IMR-90 (cell line): Measurements from ENCODE around the gene BICD1. TPM values are rescaled to one million over a fixed set of nuclear protein-coding genes. Genes with fewer than 3 reads are reported as not detected.

ENCODE experiments used
- ATAC-seq: fragments of 200-7000 bp; cut with Tn5 transposase; 2 replicates; pipeline ENCODE4 v1.9.1; 2020; ENCODE audit warnings: low read depth, mild to moderate bottlenecking, moderate library complexity
- BruUV-seq: library from RNA; stranded (reverse); fragments of 400-500 nt; replicated peaks from 2 replicates; lab custom pipeline; 2021; lab: Mats Ljungman, UMichigan
- CTCF ChIA-PET: fragments of 300-600 bp; formaldehyde crosslinking; extraction: SDS; loops from one replicate; lab custom pipeline; 2021; ENCODE audit warnings: antibody characterized with exemption; lab: Yijun Ruan, JAX
- POLR2A ChIA-PET: fragments of 300-600 bp; sonication (Branson Sonifier 250); formaldehyde crosslinking; loops from one replicate; lab custom pipeline; 2022; ENCODE audit warnings: antibody characterized with exemption; ENCODE audit not compliant: unreplicated experiment; lab: Charles Lee
- DNase-seq: peaks from one replicate; pipeline ENCODE4 v3.0.0; 2013
- H2AFZ ChIP-seq: replicated peaks from 2 replicates; pipeline ENCODE3; 2013; ENCODE audit warnings: low read length, mild to moderate bottlenecking; ENCODE audit not compliant: poor library complexity
- H2AK5ac ChIP-seq: 2 replicates; pipeline ENCODE4 v1.6.1; 2013; ENCODE audit warnings: low read depth, low read length, inconsistent platforms
- H2AK9ac ChIP-seq: replicated peaks from 2 replicates; pipeline ENCODE3; 2013; ENCODE audit warnings: mild to moderate bottlenecking, low read depth, low read length, moderate library complexity; ENCODE audit not compliant: poor library complexity
- H2BK120ac ChIP-seq: 2 replicates; pipeline ENCODE4 v1.6.1; 2013; ENCODE audit warnings: low read depth, low read length, inconsistent platforms
- H2BK15ac ChIP-seq: 3 replicates; pipeline ENCODE4 v1.6.1; 2013; ENCODE audit warnings: low read depth, low read length, inconsistent platforms
- H2BK20ac ChIP-seq: 2 replicates; pipeline ENCODE4 v1.6.1; 2013; ENCODE audit warnings: low read depth, mild to moderate bottlenecking, inconsistent platforms, low read length, moderate library complexity
- H2BK5ac ChIP-seq: 2 replicates; pipeline ENCODE4 v1.6.1; 2013; ENCODE audit warnings: mild to moderate bottlenecking, low read depth, low read length, inconsistent platforms; ENCODE audit not compliant: poor library complexity, severe bottlenecking
- H3K14ac ChIP-seq: replicated peaks from 2 replicates; pipeline ENCODE4 v1.6.1; 2013; ENCODE audit warnings: low read depth, low read length, inconsistent platforms
- H3K18ac ChIP-seq: 2 replicates; pipeline ENCODE4 v1.6.1; 2013; ENCODE audit warnings: low read depth, low read length, control low read depth
- H3K23ac ChIP-seq: 2 replicates; pipeline ENCODE4 v1.6.1; 2013; ENCODE audit warnings: low read depth, low read length, inconsistent platforms
- H3K27ac ChIP-seq: 2 replicates; pipeline ENCODE4 v1.5.1; 2013; ENCODE audit warnings: mild to moderate bottlenecking, control low read depth, low read length; ENCODE audit not compliant: insufficient read depth
- H3K27me3 ChIP-seq: 2 replicates; pipeline ENCODE4 v1.6.1; 2013; ENCODE audit warnings: low read length; ENCODE audit not compliant: control insufficient read depth, insufficient read depth
- H3K36me3 ChIP-seq: 2 replicates; pipeline ENCODE4 v1.6.1; 2013; ENCODE audit warnings: low read length, mixed read lengths; ENCODE audit not compliant: control insufficient read depth, insufficient read depth
- H3K4ac ChIP-seq: 2 replicates; pipeline ENCODE4 v1.6.1; 2013; ENCODE audit warnings: low read depth, low read length, inconsistent platforms
- H3K4me1 ChIP-seq: 2 replicates; pipeline ENCODE4 v1.6.1; 2013; ENCODE audit warnings: low read length, mixed read lengths; ENCODE audit not compliant: control insufficient read depth, insufficient read depth
- H3K4me2 ChIP-seq: 2 replicates; pipeline ENCODE4 v1.6.1; 2013; ENCODE audit warnings: low read depth, mild to moderate bottlenecking, control low read depth, low read length, moderate library complexity
- H3K4me3 ChIP-seq: 2 replicates; pipeline ENCODE4 v1.5.1; 2013; ENCODE audit warnings: low read depth, mild to moderate bottlenecking, control low read depth, low read length, moderate library complexity; ENCODE audit not compliant: insufficient read depth
- H3K56ac ChIP-seq: 2 replicates; pipeline ENCODE4 v1.6.1; 2013; ENCODE audit warnings: low read length, inconsistent platforms; ENCODE audit not compliant: insufficient read depth; ENCODE audit errors: extremely low read depth
- H3K79me1 ChIP-seq, 2 experiments: 2 replicates each; pipeline ENCODE4 v1.6.1; 2013; ENCODE audit warnings: low read length in 2 of 2, inconsistent platforms in 1 of 2, low read depth in 1 of 2
- H3K9ac ChIP-seq: 2 replicates; pipeline ENCODE4 v1.6.1; 2013; ENCODE audit warnings: low read depth, low read length, control low read depth
- H3K9me1 ChIP-seq: 2 replicates; pipeline ENCODE4 v1.6.1; 2013; ENCODE audit warnings: low read length, inconsistent platforms; ENCODE audit not compliant: insufficient read depth
- H3K9me3 ChIP-seq: 2 replicates; pipeline ENCODE4 v1.6.1; 2013; ENCODE audit warnings: low read length; ENCODE audit not compliant: control insufficient read depth, insufficient read depth
- H4K20me1 ChIP-seq: 2 replicates; pipeline ENCODE4 v1.6.1; 2013; ENCODE audit warnings: low read length, inconsistent platforms; ENCODE audit not compliant: insufficient read depth
- H4K5ac ChIP-seq: 2 replicates; pipeline ENCODE4 v1.6.1; 2013; ENCODE audit warnings: mild to moderate bottlenecking, low read depth, low read length, control low read depth
- H4K8ac ChIP-seq, 2 experiments: 2 replicates each; pipeline ENCODE4 v1.6.1; 2013; ENCODE audit warnings: low read depth in 2 of 2, low read length in 2 of 2, control low read depth in 1 of 2, inconsistent platforms in 1 of 2
- H4K91ac ChIP-seq: 2 replicates; pipeline ENCODE4 v1.6.1; 2013; ENCODE audit warnings: low read depth, low read length, inconsistent platforms; ENCODE audit not compliant: insufficient read depth
- FOS ChIP-seq: fragments of 150-350 bp; IDR thresholded peaks from 2 replicates; pipeline ENCODE4 v1.6.1; 2016; ENCODE audit warnings: low read depth, low read length
- RCOR1 ChIP-seq: IDR thresholded peaks from 2 replicates; pipeline ENCODE4 v1.6.1; 2012; ENCODE audit warnings: mild to moderate bottlenecking, low read length, improper control_type of control experiment; ENCODE audit not compliant: insufficient replicate concordance
- SMC3 ChIP-seq: fragments of 150-350 bp; IDR thresholded peaks from 2 replicates; pipeline ENCODE4 v1.6.1; 2016; ENCODE audit warnings: low read depth, mild to moderate bottlenecking, antibody characterized with exemption, low read length, moderate library complexity
- WGBS, 2 experiments: methylation state at CpG; one replicate each; pipeline versions ENCODE4 v1.1.5 to v1.1.7; 2013; ENCODE audit warnings: missing lambda C conversion rate in 2 of 2; ENCODE audit not compliant: insufficient read length in 1 of 2; ENCODE audit errors: extremely low coverage in 2 of 2; 5-methylcytosine and 5-hydroxymethylcytosine counted together
- dilution Hi-C: fragments of 300-500 bp; cut with HindIII; formaldehyde crosslinking; loops from one replicate; pipeline ENCODE4 v1.14.3; 2018; ENCODE audit warnings: low sequenced_read_pairs; ENCODE audit not compliant: unreplicated experiment
- in situ Hi-C: fragments of 300-500 bp; cut with MboI; formaldehyde crosslinking; loops from 3 replicates; pipeline ENCODE4 v1.14.3; 2019; ENCODE audit warnings: low sequenced_read_pairs, inconsistent platforms, mixed read lengths
- intact Hi-C: fragments of 100-400 bp; cut with micrococcal nuclease; formaldehyde crosslinking; loops from 2 replicates; pipeline ENCODE4 v1.10.0; 2022
- polyA plus RNA-seq, 3 experiments: library from polyadenylated mRNA; depleted of rRNA; stranded (reverse); fragments of >200 nt; gene quantifications; 2 replicates each; pipeline ENCODE4 v1.2.3, GENCODE V29; 2012; ENCODE audit warnings: low replicate concordance in 1 of 3
- total RNA-seq: library from RNA; depleted of rRNA; stranded (reverse); fragments of >200 nt; gene quantifications from 2 replicates; pipeline ENCODE4 v1.2.3, GENCODE V29; 2012

BICD1 gene
- total and polyA plus RNA-seq, 2 of the 4 experiments (the other 2 are of a cell fraction) = 17.2 to 21.8 TPM

DNA sequence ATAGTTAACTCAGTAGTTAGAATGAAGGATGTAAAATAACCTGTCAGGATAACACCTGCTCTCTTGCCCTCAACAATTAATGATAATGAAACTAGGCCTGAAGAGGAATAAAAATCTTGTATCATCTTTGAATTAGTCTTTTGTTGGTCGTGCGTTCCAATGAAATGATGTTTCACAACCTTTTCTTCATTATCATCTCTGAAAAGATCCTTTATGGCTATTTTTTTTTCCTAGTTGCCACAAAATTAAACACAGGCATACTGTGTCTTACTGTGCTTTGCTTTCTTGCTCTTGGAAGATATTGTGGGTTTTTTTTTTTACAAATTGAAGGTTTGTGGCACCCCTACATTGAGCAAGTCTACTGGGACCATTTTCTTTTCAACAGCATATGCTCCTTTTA, 128.6 kb downstream of the BICD1 start:
- dilution Hi-C loops = no loop called here
- H3K4me3 ChIP-seq = no peak overlapping the region

More for the DNA sequence above, 128.6 kb downstream of the BICD1 start:
- no peak overlapping the region for H3K9ac ChIP-seq
- no peaks in the 10 kb centered on the region for H3K4me1 ChIP-seq
- WGBS, 2 experiments = no CpG with 5 or more reads among the region's 2 CpGs
- H4K5ac ChIP-seq = no peak overlapping the region
- no peak overlapping the region for H3K23ac ChIP-seq
- no peak overlapping the region for H3K56ac ChIP-seq
- H2AFZ ChIP-seq = no peak overlapping the region
- 0 out of 2 replicates have a peak, but pooled peaks cover 4% of the 10 kb centered on the region for H4K20me1 ChIP-seq
- no peak overlapping the region for H3K4me2 ChIP-seq
- TF ChIP-seq SMC3 (no peak), FOS (no peak), RCOR1 (no peak)
- H3K36me3 ChIP-seq = peaks cover 4% of the 10 kb centered on the region; the same call in 1 of the 2 replicates
- no peak overlapping the region for H3K4ac ChIP-seq
- ATAC-seq = no peak
- no peak overlapping the region for H2BK5ac ChIP-seq
- no peak for DNase-seq
- H3K79me1 ChIP-seq = peaks cover 8 to 27% of the 10 kb centered on the region in 2 experiments; a peak in 3 of 4 replicates
- no peak overlapping the region for H3K14ac ChIP-seq
- peaks cover 5% of the 10 kb centered on the region; the same call in 1 of the 2 replicates for H3K9me3 ChIP-seq
- ChIA-PET CTCF (interaction anchor here (0.5 kb wide), 1 partner anchor 55 kb away, joined by 4 read pairs; no protein-coding TSS in a partner anchor), POLR2A (no interaction called here)
- H3K9me1 ChIP-seq = no peaks in the 10 kb centered on the region; the same call in 1 of the 2 replicates
- no peak overlapping the region for H2BK120ac ChIP-seq
- H4K91ac ChIP-seq = no peak overlapping the region
- no peaks in the 10 kb centered on the region for H3K27me3 ChIP-seq
- no peak overlapping the region for H2BK20ac ChIP-seq
- in situ Hi-C loops = no loop called here
- no peak overlapping the region for H2AK5ac ChIP-seq
- no peak overlapping the region for H2BK15ac ChIP-seq
- H4K8ac ChIP-seq = no peak overlapping the region
- no peak overlapping the region for H3K27ac ChIP-seq
- no TSS peak for BruUV-seq
- H3K18ac ChIP-seq = no peak overlapping the region
- no peak overlapping the region for H2AK9ac ChIP-seq
- intact Hi-C loops = no loop called here
